ENCODE data around the gene LAMA5.

The LAMA5 gene

GRCh38 chr20:62274332-62274950, 92.7 kb downstream of the LAMA5 start:
- DNase-seq: peak in 39 of 56 donors; percentile 11 to 84 (median 49)

- DNase-seq: no peak
Observed at GRCh38 chr20:62273416-62273815, 93.7 kb downstream of the LAMA5 start.

DNA sequence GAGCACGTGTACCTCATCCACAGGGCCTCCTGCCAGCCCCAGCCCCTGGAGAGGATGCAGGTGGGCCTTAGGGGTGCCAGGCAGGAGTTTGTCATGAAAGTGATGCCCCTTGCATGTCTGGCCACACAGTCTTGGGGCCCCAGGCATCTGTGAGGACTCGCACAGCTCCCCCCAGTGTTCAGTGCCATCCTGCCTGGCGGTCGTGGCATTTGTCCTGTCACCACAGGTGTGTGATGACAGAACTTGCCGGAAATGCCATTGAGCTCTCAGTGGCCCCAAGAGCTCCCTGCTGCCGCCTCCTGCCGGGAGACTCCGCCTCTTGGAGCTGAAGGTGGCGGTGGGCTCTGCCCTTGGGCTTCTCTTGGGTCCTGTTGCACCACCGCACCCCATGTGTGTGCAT, 94.9 kb downstream of the LAMA5 start:
- DNase-seq: no peak

- no peak for DNase-seq
Observed at GRCh38 chr20:62269871-62270270, 97.2 kb downstream of the LAMA5 start.

DNA sequence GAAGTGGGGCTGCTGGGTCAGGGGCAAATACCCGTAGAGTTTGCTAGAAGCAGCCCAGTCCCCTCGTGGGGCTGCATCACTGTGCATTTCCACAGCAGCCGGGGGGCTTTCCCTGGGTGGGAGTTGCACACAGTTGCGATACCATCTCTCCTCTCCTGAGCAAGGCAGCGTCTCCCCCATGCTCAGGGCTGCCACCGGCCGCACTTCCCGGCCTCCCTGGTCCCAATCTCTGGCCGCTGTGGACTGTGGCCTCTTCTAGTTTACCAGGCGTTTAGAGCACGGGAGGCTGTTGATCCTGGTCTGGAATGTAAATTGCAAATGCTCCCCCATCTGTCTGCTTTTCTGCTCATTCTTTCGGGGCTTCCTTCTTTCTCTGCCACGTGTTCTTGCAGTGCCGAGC, 97.7 kb downstream of the LAMA5 start:
- no peak for DNase-seq

- no peak for DNase-seq
Observed at GRCh38 chr20:62268228-62268900, 98.7 kb downstream of the LAMA5 start.

GRCh38 chr20:62267543-62267942, 99.6 kb downstream of the LAMA5 start:
- DNase-seq: peak in 21 of 56 donors; percentile 4 to 51 (median 17)

DNA sequence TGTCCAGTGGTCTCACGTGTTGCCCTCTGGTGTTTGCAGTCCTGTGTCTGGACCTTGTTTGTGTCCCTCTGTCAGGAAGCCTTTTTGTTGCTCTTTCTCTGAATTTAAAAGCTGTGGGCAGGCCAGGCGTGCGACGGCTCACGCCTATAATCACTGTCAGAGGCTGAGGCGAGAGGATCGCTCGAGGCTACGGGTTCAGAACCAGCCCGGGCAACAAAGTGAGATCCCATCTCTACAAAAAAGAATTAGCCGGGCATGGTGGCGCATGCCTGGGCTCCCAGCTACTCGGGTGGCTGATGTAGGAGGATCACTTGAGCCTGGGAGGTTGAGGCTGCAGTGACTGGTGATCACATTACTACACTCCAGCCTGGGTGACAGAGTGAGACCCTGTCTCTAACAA, 100.3 kb downstream of the LAMA5 start:
- DNase-seq: no peak

- no peak for DNase-seq
Observed at GRCh38 chr20:62266340-62266739, 100.8 kb downstream of the LAMA5 start.

DNA sequence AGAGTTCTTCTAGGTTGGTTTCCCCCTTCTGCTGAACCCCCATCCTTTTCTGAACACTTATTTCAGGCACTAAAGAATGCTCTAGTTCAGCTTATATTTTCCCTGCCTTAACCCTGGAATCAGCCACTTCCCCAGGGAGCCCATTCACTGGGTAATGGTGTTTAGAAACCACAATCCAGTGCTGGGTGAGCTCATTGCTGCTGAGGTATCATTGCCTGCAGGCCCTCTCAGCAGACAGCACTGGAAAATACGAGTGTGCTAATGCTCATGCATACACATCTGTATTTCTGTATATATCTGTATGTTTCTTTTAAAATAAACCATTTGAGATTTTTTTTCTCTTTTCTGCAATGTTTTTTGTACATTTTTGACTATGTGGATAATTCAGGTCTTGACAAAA, 101.7 kb downstream of the LAMA5 start:
- DNase-seq: no peak

DNA sequence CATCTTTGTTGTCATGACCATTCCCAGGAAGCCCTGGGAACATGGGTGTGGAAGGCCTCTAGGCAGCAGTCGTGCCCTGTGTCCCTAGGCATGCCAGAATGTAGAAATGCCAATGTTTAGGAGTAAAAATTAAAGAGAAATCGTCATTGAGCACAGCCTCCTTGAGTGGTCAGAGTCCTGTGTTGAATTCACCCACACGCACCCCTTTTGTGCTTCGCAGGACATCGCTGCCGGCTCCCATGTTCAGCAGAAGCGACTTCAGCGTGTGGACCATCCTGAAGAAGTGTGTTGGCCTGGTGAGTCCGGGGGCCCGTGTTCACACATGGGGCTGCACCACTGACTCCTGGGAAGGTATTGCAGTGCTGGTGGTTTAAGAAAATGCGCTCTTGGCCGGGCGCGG, 103.7 kb downstream of the LAMA5 start:
- no peak for DNase-seq

- DNase-seq: no peak
Observed at GRCh38 chr20:62262064-62262463, 105.0 kb downstream of the LAMA5 start.

DNA sequence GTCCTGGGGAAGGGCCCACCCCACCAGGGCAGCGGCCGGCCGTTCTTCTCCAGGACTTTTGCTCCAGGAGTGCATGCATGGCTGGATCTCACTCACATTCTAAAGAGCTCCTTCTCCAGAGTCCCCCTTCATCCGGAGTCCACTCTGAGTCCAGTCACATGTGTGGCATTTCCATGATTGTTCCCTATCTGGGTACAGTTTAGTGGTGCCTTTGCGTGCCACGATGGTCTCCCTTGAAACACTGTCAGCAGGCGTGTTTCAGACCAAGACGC, 107.9 kb downstream of the LAMA5 start:
- no peak for DNase-seq
